Activated naive CD8-positive, alpha-beta T cell (primary cell): ENCODE measurements around the gene MYO16.

Experiments
- H3K27ac Mint-ChIP-seq: one replicate; pipeline ENCODE4 v1.8.0; 2021; ENCODE audit warnings: mixed read lengths
- H3K27me3 Mint-ChIP-seq: one replicate; pipeline ENCODE4 v1.8.0; 2021; ENCODE audit warnings: mixed read lengths
- H3K36me3 Mint-ChIP-seq: one replicate; pipeline ENCODE4 v1.8.0; 2021; ENCODE audit warnings: mixed read lengths
- H3K4me1 Mint-ChIP-seq: one replicate; pipeline ENCODE4 v1.8.0; 2021; ENCODE audit warnings: low read depth, mixed read lengths
- H3K4me3 Mint-ChIP-seq: one replicate; pipeline ENCODE4 v1.8.0; 2021; ENCODE audit warnings: mild to moderate bottlenecking, mixed read lengths
- H3K9me3 Mint-ChIP-seq: one replicate; pipeline ENCODE4 v1.8.0; 2021; ENCODE audit warnings: low read depth, mixed read lengths

The MYO16 gene

GRCh38 chr13:109150696-109151095, 521.3 kb downstream of the MYO16 start:
- Mint-ChIP-seq H3K27me3 (peaks cover 1% of the 10 kb centered on the region), H3K27ac (no peak overlapping the region), H3K4me1 (no peaks in the 10 kb centered on the region), H3K4me3 (no peak overlapping the region), H3K9me3 (no peaks in the 10 kb centered on the region), H3K36me3 (no peaks in the 10 kb centered on the region)

GRCh38 chr13:109151255-109151654, 521.8 kb downstream of the MYO16 start:
- peaks cover 1% of the 10 kb centered on the region for H3K27me3 Mint-ChIP-seq
- no peaks in the 10 kb centered on the region for H3K9me3 Mint-ChIP-seq
- H3K4me3 Mint-ChIP-seq, result no peak overlapping the region
- no peak overlapping the region for H3K27ac Mint-ChIP-seq
- H3K4me1 Mint-ChIP-seq, result no peaks in the 10 kb centered on the region
- H3K36me3 Mint-ChIP-seq, result no peaks in the 10 kb centered on the region

GRCh38 chr13:109151696-109152095, 522.3 kb downstream of the MYO16 start:
- Mint-ChIP-seq H3K36me3 (no peaks in the 10 kb centered on the region), H3K9me3 (no peaks in the 10 kb centered on the region), H3K4me3 (no peak overlapping the region), H3K27ac (no peak overlapping the region), H3K4me1 (no peaks in the 10 kb centered on the region), H3K27me3 (peaks cover 1% of the 10 kb centered on the region)

GRCh38 chr13:109152311-109152820, 523.0 kb downstream of the MYO16 start:
- Mint-ChIP-seq H3K27me3 (peaks cover 1% of the 10 kb centered on the region), H3K36me3 (no peaks in the 10 kb centered on the region), H3K9me3 (no peaks in the 10 kb centered on the region), H3K4me1 (no peaks in the 10 kb centered on the region), H3K27ac (no peak overlapping the region), H3K4me3 (no peak overlapping the region)

GRCh38 chr13:109152941-109153340, 523.5 kb downstream of the MYO16 start:
- H3K4me1 Mint-ChIP-seq, result no peaks in the 10 kb centered on the region
- no peaks in the 10 kb centered on the region for H3K36me3 Mint-ChIP-seq
- H3K9me3 Mint-ChIP-seq, result no peaks in the 10 kb centered on the region
- H3K27me3 Mint-ChIP-seq, result peaks cover 1% of the 10 kb centered on the region
- H3K27ac Mint-ChIP-seq, result no peak overlapping the region
- H3K4me3 Mint-ChIP-seq, result no peak overlapping the region

- no peaks in the 10 kb centered on the region for H3K36me3 Mint-ChIP-seq
- no peak overlapping the region for H3K4me3 Mint-ChIP-seq
- peaks cover 4% of the 10 kb centered on the region for H3K27me3 Mint-ChIP-seq
- H3K9me3 Mint-ChIP-seq, result no peaks in the 10 kb centered on the region
- H3K4me1 Mint-ChIP-seq, result no peaks in the 10 kb centered on the region
- no peak overlapping the region for H3K27ac Mint-ChIP-seq
Observed at GRCh38 chr13:109154146-109154545, 524.7 kb downstream of the MYO16 start.

- H3K9me3 Mint-ChIP-seq, result no peaks in the 10 kb centered on the region
- H3K27ac Mint-ChIP-seq, result no peak overlapping the region
- H3K4me1 Mint-ChIP-seq, result no peaks in the 10 kb centered on the region
- no peaks in the 10 kb centered on the region for H3K36me3 Mint-ChIP-seq
- peaks cover 4% of the 10 kb centered on the region for H3K27me3 Mint-ChIP-seq
- H3K4me3 Mint-ChIP-seq, result no peak overlapping the region
Observed at GRCh38 chr13:109154546-109154945, 525.1 kb downstream of the MYO16 start.

GRCh38 chr13:109154966-109155761, 525.8 kb downstream of the MYO16 start:
- Mint-ChIP-seq H3K27me3 (peaks cover 4% of the 10 kb centered on the region), H3K36me3 (no peaks in the 10 kb centered on the region), H3K4me3 (no peak overlapping the region), H3K9me3 (no peaks in the 10 kb centered on the region), H3K27ac (no peak overlapping the region), H3K4me1 (no peaks in the 10 kb centered on the region)

- H3K4me3 Mint-ChIP-seq, result no peak overlapping the region
Observed at GRCh38 chr13:109156181-109156935, 526.9 kb downstream of the MYO16 start.

GRCh38 chr13:109157275-109157674, 527.9 kb downstream of the MYO16 start:
- Mint-ChIP-seq H3K4me3 (no peak overlapping the region), H3K36me3 (no peaks in the 10 kb centered on the region), H3K4me1 (no peaks in the 10 kb centered on the region), H3K27ac (no peak overlapping the region), H3K9me3 (no peaks in the 10 kb centered on the region), H3K27me3 (peaks cover 4% of the 10 kb centered on the region)

More at GRCh38 chr13:109156181-109156935, 526.9 kb downstream of the MYO16 start:
- Mint-ChIP-seq H3K27ac (no peak overlapping the region), H3K27me3 (peaks cover 4% of the 10 kb centered on the region), H3K9me3 (no peaks in the 10 kb centered on the region), H3K4me1 (no peaks in the 10 kb centered on the region), H3K36me3 (no peaks in the 10 kb centered on the region)

GRCh38 chr13:109158383-109158782, 529.0 kb downstream of the MYO16 start:
- Mint-ChIP-seq H3K27ac (no peak overlapping the region), H3K4me1 (peaks cover 4% of the 10 kb centered on the region), H3K4me3 (no peak overlapping the region), H3K27me3 (peaks cover 4% of the 10 kb centered on the region), H3K36me3 (no peaks in the 10 kb centered on the region), H3K9me3 (no peaks in the 10 kb centered on the region)

- Mint-ChIP-seq H3K9me3 (no peaks in the 10 kb centered on the region), H3K4me1 (peaks cover 4% of the 10 kb centered on the region), H3K36me3 (no peaks in the 10 kb centered on the region), H3K4me3 (no peak overlapping the region), H3K27me3 (peaks cover 7% of the 10 kb centered on the region), H3K27ac (no peak overlapping the region)
Observed at GRCh38 chr13:109159650-109160309, 530.4 kb downstream of the MYO16 start.

GRCh38 chr13:109160357-109160756, 530.9 kb downstream of the MYO16 start:
- H3K27me3 Mint-ChIP-seq, result peaks cover 8% of the 10 kb centered on the region
- no peak overlapping the region for H3K27ac Mint-ChIP-seq

GRCh38 chr13:109160887-109161669, 531.7 kb downstream of the MYO16 start:
- peaks cover 8% of the 10 kb centered on the region for H3K27me3 Mint-ChIP-seq
- no peaks in the 10 kb centered on the region for H3K36me3 Mint-ChIP-seq
- H3K9me3 Mint-ChIP-seq, result no peaks in the 10 kb centered on the region

More at GRCh38 chr13:109160357-109160756, 530.9 kb downstream of the MYO16 start:
- Mint-ChIP-seq H3K4me1 (peaks cover 4% of the 10 kb centered on the region), H3K9me3 (no peaks in the 10 kb centered on the region), H3K36me3 (no peaks in the 10 kb centered on the region), H3K4me3 (no peak overlapping the region)

More at GRCh38 chr13:109160887-109161669, 531.7 kb downstream of the MYO16 start:
- peaks cover 4% of the 10 kb centered on the region for H3K4me1 Mint-ChIP-seq
- no peak overlapping the region for H3K27ac Mint-ChIP-seq
- no peak overlapping the region for H3K4me3 Mint-ChIP-seq
